DMS79 (cell line): ENCODE data around the gene FAM184A.
"Not testable (repeated sequence)": the region's sequence is repeated elsewhere in the genome, so short reads cannot be mapped to it uniquely, and the experiment has no call there.

Experiments used
- DNase-seq: peaks from one replicate; lab custom pipeline; 2025; lab: John Stamatoyannopoulos, UW

Gene FAM184A

GRCh38 chr6:119020597-119021561 is 57.6 kb downstream of the FAM184A start:
- DNase-seq: no peak

- not testable (repeated sequence) for DNase-seq
Observed at GRCh38 chr6:119015165-119015564, 63.3 kb downstream of the FAM184A start.

- no peak for DNase-seq
Observed at GRCh38 chr6:119012521-119012920, 65.9 kb downstream of the FAM184A start.

DNA sequence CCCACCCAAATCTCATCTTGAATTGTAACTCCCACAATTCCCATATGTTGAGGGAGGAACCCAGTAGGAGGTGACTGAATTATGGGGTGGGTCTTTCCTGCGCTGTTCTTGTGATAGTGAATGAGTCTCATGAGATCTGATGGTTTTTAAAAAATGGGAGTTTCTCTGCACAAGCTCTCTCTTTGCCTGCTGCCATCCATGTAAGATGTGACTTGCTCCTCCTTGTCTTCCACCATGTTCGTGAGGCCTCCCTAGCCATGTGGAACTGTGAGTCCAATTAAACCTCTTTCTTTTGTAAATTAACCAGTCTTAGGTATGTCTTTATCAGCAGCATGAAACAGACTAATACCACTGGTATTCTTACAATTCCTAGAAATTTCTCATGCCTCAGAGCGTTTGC is 69.2 kb downstream of the FAM184A start:
- DNase-seq: not testable (repeated sequence)

DNA sequence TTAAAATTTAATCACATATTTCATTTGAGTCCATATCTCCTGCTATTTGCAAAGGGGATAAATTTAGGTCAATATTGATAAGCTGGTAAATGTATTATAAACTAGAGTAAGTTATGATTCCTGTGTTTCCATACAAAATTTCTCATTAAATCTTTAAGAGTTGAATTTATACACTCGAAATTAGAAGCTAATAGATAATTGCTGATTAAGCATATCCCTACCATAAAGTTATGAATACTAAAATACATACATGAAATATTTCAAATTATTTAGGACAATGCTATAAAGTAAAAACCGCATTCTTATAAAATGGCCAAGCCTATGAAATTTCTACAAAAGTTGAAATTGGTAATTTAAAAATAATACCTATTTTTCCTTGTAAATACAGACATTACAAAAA is 71.5 kb downstream of the FAM184A start:
- DNase-seq: no peak

- no peak for DNase-seq
Observed at GRCh38 chr6:119002069-119002468, 76.4 kb downstream of the FAM184A start.

- DNase-seq: no peak
Observed at GRCh38 chr6:118999494-119000040, 78.9 kb downstream of the FAM184A start.

DNA sequence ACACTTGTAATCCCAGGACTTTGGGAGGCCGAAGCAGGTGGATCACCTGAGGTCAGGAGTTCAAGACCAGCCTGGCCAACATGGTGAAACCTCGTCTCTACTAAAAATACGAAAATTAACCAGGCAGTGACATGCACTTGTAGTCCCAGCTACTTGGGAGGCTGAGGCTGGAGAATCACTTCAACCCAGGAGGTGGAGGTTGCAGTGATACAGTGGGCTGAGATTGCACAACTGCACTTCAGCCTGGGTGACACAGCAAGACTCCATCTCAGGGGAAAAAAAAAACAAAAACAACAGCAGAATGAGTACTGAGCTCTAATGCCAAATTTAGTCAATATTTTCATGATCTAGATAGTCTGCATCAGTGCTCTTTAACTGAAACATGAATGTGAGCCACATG is 81.0 kb downstream of the FAM184A start:
- not testable (repeated sequence) for DNase-seq

DNA sequence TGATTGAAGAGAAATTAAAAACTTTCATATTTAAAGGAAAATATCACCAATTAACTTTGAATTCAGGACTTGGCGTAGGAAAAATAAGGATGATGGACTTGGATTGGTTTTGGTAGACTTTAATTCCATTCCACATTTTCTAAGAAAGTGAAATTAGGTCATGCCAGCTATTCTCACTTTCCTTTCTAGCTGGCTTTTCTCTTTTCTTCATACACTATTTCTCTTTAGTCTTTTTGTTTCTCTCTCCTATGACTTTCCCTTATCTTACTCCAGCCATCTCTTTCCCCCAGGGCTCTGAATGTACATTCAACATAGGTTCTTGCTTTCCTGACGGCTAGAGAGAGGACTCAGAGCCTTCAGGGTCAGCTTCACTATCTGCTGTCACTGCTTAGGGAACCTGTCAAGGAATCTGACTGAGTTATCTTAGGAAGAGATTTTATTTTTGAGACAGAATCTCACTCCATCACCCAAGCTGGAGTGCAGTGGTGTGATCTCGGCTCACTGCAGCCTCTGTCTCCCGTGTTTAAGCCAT is 82.1 kb downstream of the FAM184A start:
- no peak for DNase-seq

- no peak for DNase-seq
Observed at GRCh38 chr6:118993803-118994251, 84.6 kb downstream of the FAM184A start.

GRCh38 chr6:118993358-118993757 is 85.1 kb downstream of the FAM184A start:
- no peak for DNase-seq

DNA sequence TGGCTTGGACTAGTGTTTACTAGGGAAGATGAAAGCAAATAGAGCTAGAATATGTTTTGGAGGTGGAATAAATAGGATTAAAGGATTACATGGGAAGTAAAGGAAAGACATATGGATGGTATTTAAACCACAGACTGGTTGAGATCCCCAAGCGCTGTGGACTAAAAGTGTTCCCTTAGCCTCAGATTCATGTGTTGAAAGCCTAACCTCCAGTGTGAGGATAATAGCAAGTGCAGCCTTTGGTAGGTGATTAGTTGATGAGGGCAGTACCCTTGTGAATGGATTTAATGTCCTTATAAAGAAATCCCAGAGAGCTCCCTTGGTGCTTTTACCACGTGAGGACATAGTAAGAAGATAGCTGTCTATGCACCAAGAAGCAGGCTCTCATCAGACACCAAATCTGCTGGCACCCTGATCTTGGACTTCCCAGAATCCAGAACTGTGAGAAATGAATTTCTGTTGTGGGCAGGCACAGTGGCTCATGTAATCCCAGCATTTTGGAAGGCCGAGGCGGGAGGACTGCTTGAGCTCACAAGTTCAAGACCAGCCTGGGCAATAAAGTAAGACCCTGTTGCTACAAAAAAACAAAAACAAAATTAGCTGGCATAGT is 86.2 kb downstream of the FAM184A start:
- DNase-seq: no peak

DNA sequence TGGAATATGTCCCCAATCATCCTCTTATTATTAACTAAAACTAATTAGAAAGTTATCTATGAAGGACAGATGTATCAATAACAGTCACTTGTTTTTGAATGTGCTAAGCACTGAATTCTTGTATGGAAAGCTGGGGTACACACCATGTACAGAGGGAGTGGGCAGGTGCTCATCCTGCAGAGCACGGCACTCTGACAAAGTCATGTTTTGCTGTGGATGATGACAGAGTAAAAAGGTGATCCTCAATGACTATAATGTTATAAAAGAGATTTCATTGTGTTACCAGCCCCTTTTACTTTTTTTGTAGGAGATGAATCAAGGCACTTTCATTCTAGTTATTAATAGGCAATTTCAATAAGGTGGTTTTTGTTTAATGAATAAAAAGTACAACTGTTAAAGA is 92.2 kb downstream of the FAM184A start:
- DNase-seq: no peak

GRCh38 chr6:118985123-118985830 is 93.2 kb downstream of the FAM184A start:
- no peak for DNase-seq

- DNase-seq: no peak
Observed at GRCh38 chr6:118984342-118984741, 94.1 kb downstream of the FAM184A start.

DNA sequence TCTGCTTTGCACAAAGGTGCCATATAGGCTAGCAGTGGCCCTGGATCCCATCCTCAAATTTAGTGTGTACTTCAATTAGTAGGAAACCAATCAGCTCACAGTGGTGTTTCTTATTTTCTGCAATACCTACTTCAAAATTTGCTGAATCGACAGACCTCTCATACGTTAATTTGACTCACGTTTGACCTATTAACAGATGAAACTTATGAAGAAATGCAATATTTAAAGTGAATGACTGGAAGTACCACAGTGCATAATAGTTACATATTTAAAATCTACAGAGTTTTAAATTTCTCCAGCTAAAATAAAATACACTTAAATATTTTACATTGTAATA is 95.9 kb downstream of the FAM184A start:
- no peak for DNase-seq

DNA sequence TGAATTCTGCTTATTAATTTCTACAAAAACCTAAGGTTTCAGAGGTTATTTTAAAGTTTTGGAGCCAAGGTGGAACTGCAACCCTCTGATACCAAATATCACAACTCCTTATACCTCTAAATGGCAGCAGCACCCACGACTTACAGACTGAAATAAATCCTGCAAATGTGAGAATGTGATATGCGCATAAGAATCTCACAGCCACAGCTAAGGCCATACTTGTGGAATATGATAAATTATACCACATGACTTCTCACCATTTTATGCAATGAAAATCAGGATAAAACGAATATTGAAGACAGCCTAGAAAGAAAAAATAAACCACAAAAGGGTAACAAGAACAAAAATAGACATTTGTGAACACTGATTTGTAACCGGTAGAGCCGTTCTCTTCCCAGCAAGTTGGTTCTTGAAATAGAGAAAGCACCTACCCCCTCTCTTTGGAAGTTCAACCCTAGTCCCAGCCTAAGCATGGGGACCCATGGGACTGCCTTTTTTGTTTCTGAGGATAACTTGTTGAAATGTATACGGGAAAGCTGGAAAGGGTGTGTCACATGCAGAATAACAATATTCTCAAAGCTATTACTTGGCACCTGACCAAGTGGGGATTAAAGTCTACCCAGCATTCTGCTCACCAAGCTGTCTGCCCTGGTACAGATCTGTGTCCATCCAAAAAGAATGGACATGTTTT is 96.4 kb downstream of the FAM184A start:
- DNase-seq: no peak

DNA sequence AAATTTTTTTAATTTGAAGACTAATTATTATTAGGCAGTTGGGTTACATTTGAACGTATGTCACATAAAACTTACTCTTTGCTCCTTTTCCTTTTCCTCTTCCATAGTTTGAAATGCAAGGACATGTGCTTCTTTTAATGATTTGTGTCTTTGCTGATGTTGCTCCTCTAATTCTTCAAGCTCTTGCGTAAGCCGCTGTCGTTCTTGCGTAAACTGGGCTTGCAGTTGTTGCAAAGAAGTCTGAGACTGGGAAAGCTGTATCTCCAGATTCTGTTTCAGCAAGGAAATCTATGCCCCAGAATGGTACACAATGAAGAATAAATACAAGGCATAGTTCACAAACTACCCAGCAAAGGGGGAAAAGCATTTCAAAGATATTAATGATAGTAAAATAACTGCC is 98.4 kb downstream of the FAM184A start:
- no peak for DNase-seq

- no peak for DNase-seq
Observed at GRCh38 chr6:118974790-118975189, 103.7 kb downstream of the FAM184A start.

GRCh38 chr6:118971682-118972081 is 106.8 kb downstream of the FAM184A start:
- DNase-seq: no peak

DNA sequence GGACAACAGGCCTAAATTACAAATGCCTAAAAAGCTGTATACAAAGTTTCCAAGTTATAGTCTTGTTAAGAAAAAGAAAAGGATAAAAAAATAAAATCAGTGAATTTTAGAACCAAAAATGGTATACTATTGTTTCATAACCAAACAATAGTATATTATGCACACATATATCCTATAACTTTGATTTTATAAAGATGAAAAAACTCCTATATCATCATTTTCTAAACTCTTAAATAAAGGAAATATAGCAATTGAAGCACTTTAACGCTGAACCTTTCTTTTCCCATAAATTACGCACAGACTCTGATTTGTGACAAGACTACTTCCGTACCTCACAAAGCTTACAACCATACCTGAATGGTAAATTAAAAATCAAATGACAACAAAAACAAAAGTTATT is 107.6 kb downstream of the FAM184A start:
- no peak for DNase-seq

DNA sequence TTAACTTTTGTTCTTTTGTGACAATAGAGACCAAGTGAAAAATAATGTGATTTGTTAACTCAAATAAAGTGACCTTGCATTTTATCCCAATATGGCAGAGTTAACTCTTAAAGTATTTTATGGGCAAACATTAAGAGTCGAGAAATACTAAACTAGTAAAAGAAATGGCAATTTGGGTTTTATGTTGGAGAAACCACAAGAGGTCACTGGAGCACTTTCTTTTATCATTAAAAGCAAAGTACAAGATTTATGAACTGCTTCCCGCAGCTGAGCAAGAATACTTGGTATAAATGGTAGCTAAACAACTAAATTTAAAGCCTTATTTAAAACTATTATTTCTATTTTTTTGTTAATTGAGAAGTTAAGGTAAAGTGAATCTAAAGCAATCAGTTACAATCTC is 110.0 kb downstream of the FAM184A start:
- no peak for DNase-seq
